Measurements from ENCODE around the gene ARHGAP42.
"Not testable (repeated sequence)": the region's sequence is repeated elsewhere in the genome, so short reads cannot be mapped to it uniquely, and the experiment has no call there.

ARHGAP42 gene

GRCh38 chr11:100892886-100893285 lies 205.8 kb downstream of the ARHGAP42 start:
- no peak overlapping the region for H3K4me3 ChIP-seq (ENCODE audit: low read depth, low read length)
- no peak for DNase-seq (ENCODE audit: low read depth)
- TF ChIP-seq, protein P1, sequence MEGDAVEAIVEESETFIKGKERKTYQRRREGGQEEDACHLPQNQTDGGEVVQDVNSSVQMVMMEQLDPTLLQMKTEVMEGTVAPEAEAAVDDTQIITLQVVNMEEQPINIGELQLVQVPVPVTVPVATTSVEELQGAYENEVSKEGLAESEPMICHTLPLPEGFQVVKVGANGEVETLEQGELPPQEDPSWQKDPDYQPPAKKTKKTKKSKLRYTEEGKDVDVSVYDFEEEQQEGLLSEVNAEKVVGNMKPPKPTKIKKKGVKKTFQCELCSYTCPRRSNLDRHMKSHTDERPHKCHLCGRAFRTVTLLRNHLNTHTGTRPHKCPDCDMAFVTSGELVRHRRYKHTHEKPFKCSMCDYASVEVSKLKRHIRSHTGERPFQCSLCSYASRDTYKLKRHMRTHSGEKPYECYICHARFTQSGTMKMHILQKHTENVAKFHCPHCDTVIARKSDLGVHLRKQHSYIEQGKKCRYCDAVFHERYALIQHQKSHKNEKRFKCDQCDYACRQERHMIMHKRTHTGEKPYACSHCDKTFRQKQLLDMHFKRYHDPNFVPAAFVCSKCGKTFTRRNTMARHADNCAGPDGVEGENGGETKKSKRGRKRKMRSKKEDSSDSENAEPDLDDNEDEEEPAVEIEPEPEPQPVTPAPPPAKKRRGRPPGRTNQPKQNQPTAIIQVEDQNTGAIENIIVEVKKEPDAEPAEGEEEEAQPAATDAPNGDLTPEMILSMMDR (IDR thresholded peaks at IDR 0.05; ENCODE audit: control insufficient read depth, extremely low read depth, insufficient read depth), result no peak

GRCh38 chr11:100895449-100895848 lies 208.4 kb downstream of the ARHGAP42 start:
- TF ChIP-seq, protein P1 (IDR thresholded peaks at IDR 0.05; ENCODE audit: control insufficient read depth, extremely low read depth, insufficient read depth), result no peak
- no peak overlapping the region for H3K4me3 ChIP-seq (ENCODE audit: low read depth, low read length)
- no peak for DNase-seq (ENCODE audit: low read depth)

DNA sequence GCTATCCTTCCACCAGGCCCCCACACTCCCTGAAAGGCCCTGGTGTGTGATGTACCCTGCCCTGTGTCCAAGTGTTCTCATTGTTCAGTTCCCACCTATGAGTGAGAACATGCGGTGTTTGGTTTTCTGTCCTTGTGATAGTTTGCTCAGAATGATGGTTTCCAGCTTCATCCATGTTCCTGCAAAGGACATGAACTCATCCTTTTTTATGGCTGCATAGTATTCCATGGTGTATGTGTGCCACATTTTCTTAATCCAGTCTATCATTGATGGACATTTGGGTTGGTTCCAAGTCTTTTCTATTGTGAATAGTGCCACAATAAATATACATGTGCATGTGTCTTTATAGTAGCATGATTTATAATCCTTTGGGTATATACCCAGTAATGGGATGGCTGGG lies 208.9 kb downstream of the ARHGAP42 start:
- not testable (repeated sequence) for DNase-seq (ENCODE audit: low read depth); H3K4me3 ChIP-seq (ENCODE audit: low read depth, low read length)

DNA sequence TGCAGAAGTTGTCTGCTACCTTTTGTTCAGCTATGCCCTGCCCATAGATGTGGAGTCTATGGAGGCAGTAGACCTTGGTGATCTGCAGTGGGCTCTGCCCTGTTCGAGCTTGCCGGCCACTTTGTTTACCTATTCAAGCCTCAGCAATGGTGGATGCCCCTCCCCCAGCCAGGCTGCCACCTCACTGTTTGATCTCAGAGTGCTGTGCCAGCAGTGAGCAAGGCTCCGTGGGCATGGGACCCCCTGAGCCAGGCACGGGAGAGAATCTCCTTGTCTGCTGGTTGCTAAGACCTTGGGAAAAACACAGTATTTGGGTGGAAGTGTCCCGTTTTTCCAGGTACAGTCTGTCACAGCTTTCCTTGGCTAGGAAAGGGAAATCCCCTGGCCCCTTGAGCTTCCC lies 214.4 kb downstream of the ARHGAP42 start:
- not testable (repeated sequence) for DNase-seq (ENCODE audit: low read depth); H3K4me3 ChIP-seq (ENCODE audit: low read depth, low read length)

GRCh38 chr11:100902454-100903141 lies 215.5 kb downstream of the ARHGAP42 start:
- DNase-seq (ENCODE audit: low read depth), result peak; percentile 98

GRCh38 chr11:100903284-100903683 lies 216.2 kb downstream of the ARHGAP42 start:
- H3K4me3 ChIP-seq (ENCODE audit: low read depth, low read length), result no peak overlapping the region
- TF ChIP-seq, protein P1 (IDR thresholded peaks at IDR 0.05; ENCODE audit: control insufficient read depth, extremely low read depth, insufficient read depth), result no peak
- no peak for DNase-seq (ENCODE audit: low read depth)

More at GRCh38 chr11:100902454-100903141, 215.5 kb downstream of the ARHGAP42 start:
- TF ChIP-seq, protein P1 (IDR thresholded peaks at IDR 0.05; ENCODE audit: control insufficient read depth, extremely low read depth, insufficient read depth), result no peak
- 0 out of 2 replicates have a peak overlapping the region, but pooled peaks have one; percentile 1 for H3K4me3 ChIP-seq (ENCODE audit: low read depth, low read length)

GRCh38 chr11:100905684-100906083 lies 218.6 kb downstream of the ARHGAP42 start:
- DNase-seq (ENCODE audit: low read depth), result no peak
- no peak overlapping the region for H3K4me3 ChIP-seq (ENCODE audit: low read depth, low read length)
- TF ChIP-seq, protein P1 (IDR thresholded peaks at IDR 0.05; ENCODE audit: control insufficient read depth, extremely low read depth, insufficient read depth), result no peak

DNA sequence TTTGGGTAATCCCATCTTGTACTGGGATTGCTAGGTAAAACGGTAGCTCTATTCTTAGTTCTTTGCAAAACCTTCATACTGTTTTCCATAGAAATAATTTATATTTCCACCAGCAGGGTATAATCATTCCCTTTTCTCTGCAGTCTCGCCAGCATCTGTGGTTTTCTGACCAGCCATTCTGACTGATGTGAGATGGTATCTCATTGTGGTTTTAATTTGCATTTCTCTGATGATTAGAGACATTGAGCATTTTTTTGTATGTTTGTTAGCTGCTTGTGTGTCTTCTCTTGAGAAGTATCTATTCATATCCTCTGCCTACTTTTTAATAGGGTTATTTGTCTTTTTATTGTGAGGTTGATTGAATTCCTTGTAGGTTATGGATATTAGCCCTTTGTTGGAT lies 221.7 kb downstream of the ARHGAP42 start:
- TF ChIP-seq, protein P1 (IDR thresholded peaks at IDR 0.05; ENCODE audit: control insufficient read depth, extremely low read depth, insufficient read depth), result no peak
- H3K4me3 ChIP-seq (ENCODE audit: low read depth, low read length), result no peak overlapping the region
- DNase-seq (ENCODE audit: low read depth), result no peak

All from LNCaP clone FGC (cell line).